ENCODE measurements around the gene DGKG.

DNA sequence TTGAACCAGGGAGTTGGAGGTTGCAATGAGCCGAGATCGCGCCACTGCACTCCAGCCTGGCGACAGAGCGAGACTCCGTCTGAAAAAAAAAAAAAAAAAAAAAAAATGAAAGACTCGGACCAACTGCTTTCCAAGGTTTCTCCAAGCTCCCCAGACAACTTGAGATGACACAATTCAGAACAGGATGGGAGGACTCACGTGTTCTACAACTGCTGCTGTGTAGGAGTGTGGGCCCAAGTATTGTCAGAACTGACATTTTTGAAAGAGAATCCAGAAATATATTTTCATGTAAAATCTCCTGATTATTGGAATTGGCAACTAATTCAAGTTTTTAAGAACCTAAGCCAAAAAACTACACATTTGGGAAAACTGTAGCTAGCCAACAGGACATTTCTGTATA, 143.6 kb downstream of the DGKG start:
- TF ChIP-seq, protein P1, sequence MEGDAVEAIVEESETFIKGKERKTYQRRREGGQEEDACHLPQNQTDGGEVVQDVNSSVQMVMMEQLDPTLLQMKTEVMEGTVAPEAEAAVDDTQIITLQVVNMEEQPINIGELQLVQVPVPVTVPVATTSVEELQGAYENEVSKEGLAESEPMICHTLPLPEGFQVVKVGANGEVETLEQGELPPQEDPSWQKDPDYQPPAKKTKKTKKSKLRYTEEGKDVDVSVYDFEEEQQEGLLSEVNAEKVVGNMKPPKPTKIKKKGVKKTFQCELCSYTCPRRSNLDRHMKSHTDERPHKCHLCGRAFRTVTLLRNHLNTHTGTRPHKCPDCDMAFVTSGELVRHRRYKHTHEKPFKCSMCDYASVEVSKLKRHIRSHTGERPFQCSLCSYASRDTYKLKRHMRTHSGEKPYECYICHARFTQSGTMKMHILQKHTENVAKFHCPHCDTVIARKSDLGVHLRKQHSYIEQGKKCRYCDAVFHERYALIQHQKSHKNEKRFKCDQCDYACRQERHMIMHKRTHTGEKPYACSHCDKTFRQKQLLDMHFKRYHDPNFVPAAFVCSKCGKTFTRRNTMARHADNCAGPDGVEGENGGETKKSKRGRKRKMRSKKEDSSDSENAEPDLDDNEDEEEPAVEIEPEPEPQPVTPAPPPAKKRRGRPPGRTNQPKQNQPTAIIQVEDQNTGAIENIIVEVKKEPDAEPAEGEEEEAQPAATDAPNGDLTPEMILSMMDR (IDR thresholded peaks at IDR 0.05) = no peak
- no peak for TF ChIP-seq POLR2A (IDR thresholded peaks at IDR 0.05)
